GM04503 (cell line): Measurements from ENCODE around the gene CBR1.
"Not testable (repeated sequence)": the region's sequence is repeated elsewhere in the genome, so short reads cannot be mapped to it uniquely, and the experiment has no call there.

ENCODE experiments used
- DNase-seq: peaks from one replicate; pipeline ENCODE4 v3.0.0-alpha.2; 2012; ENCODE audit warnings: low read depth

CBR1 gene

GRCh38 chr21:36079671-36080070 is 9.8 kb downstream of the CBR1 start:
- DNase-seq, result no peak

DNA sequence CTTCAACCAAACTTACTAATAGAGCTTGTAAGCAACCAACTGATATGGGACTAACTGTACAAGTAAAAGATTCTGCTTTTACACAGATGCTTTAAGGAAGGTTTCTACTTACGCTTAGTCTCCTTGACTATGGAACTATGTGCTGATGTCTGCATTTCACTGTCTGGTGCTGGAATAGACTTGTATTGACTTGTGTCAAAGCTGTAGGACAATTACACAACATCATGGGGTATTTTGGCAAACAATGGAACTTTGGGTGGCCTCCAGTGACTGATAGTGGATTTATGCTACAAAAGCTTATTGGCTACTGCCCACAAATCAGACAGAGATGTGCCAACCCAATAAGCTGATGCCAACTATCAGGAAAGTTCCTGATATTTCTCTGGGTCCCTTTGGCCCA is 10.6 kb downstream of the CBR1 start:
- no peak for DNase-seq

GRCh38 chr21:36082237-36082664 is 12.4 kb downstream of the CBR1 start:
- DNase-seq, result no peak

DNA sequence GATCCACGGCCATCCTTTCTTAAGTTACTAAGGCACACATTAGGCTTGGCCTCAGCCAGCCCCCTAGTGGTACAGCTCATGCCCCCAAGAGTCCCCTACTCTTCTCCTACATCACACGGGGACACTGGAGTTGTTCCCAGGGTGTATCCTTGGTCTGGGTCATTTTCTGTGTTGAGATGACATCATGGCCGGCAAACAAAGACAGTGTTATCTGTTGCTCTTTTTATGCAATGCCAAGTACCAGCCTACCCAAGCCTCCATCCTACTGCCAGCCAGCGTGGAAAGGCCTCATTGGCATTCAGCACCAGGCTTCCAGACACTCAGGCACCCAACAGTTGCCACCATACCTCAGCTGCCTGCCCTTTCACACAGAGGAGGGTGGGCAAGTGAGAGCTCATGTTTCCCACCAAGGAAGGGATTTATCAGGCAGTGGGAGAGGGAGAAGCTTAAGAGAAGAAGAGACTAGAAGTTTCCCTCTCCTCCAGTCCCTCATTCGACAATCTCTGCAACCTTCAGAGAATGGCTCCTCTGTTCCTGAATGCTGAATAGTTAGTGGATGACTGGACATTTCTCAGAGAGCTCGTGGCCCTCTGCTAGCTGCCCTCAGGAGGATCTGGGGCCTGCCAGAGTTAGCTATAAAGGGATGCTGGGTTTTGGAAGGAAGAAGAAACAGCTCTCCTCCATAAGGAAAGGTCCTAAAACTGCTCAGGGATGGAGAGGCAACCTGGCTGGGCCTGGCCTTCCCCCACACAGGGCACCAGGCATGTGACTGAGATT is 17.7 kb downstream of the CBR1 start:
- no peak for DNase-seq

- DNase-seq, result no peak
Observed at GRCh38 chr21:36089946-36090345, 20.1 kb downstream of the CBR1 start.

GRCh38 chr21:36092681-36093080 is 22.9 kb downstream of the CBR1 start:
- no peak for DNase-seq

DNA sequence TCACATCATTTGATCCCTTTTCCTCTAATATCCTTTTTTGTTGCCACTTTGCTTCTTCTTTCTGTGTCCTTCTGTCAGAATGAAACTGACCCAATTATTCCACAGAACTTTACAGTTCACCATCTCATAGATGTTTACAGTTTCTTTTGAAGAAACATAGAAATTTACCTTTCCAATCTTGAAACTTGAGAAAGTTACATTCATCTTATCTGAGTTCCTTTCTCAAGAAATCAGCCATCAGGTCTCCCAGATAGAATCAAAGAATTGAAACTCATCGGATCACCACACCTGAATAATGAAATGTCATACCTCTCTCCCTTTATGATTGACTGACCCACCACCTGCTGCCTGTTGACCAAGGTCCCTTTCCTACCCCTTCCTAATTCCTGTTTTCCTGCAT is 23.7 kb downstream of the CBR1 start:
- no peak for DNase-seq

GRCh38 chr21:36096398-36097290 is 26.8 kb downstream of the CBR1 start:
- DNase-seq, result no peak

DNA sequence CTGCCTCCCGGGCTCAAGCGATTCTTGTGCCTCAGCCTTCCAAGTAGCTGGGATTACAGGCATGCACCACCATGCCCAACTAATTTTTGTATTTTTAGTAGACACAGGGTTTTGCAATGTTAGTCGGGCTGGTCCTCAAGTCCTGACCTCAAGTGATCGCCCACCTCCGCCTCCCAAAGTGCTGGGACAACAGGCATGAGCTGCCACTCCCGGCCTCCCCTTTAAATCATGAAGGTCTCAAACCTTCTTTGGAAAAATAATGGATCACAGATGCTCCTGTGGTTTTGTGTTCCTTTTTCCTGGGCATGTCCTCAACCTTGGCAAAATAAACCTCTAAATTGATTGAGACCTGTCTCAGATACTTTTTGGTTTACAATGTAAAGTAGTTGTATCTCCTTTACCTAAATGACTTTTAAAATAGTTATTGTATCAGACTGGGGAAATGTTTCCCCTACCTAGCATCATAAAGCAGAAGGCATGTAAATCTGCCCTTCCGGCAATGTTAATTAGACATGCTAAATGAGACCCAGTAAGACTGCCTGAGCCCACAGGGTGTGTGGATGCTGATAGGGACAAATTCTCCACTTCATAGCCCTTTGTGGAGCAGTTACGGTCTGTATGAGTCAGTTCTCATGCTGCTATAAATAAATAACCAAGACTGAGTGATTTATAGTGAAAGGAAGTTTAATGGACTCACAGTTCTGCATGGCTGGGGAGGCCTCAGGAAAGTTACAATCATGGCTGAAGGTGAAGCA is 27.8 kb downstream of the CBR1 start:
- no peak for DNase-seq

DNA sequence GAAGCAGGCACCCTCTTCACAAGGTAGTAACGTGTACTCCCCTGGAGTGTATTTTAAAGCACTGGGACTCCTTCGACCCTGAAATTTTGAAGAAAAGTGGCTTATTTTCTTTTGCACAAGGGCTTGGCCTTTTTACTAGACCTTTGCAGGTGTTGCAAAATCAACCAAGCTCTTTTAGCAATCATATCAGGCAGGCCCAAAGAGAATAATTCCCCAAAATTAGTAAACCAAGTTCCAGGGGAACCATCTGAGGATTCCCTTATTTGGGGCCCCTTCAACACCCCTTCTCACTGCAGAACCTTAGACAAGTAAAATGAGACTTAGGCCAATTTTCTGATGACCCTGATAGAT is 28.3 kb downstream of the CBR1 start:
- no peak for DNase-seq

DNA sequence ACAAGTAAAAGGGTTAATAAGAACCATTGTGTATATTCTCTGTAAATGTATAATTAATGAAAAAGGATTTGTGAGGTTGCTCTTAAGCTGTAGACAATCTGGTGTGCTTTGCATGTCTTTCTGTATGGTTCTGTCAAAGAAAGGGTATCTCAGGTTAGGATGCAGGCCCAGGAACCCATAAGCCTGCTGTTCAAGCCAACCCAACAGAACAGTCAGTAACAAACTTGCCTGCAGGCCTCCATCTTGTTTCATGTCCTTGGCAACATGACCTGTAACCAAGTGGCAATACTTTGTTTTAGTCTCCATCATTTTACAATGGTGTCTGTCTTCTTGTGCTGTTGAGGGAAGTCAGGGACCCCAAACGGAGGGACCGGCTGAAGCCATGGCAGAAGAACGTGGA is 29.2 kb downstream of the CBR1 start:
- no peak for DNase-seq

DNA sequence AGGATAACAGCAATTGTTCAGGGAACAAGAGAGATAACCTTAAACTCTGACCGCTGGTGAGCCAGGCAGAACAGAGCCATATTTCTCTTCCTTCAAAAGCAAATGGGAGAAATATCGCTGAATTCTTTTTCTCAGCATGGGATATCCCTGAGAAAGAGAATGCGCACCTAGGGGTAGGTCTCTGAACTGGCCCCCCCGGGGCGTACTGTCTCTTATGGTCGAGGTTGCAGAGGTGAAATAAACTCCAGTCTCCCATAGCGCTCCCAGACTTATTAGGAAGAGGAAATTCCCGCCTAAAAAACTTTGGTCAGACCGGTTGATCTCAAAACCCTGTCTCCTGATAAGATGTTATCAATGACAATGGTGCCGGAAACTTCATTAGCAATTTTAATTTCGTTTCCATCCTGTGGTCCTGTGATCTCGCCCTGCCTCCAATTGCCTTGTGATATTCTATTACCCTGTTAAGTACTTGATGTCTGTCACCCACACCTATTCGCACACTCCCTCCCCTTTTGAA is 29.9 kb downstream of the CBR1 start:
- DNase-seq, result not testable (repeated sequence)

GRCh38 chr21:36100971-36101641 is 31.3 kb downstream of the CBR1 start:
- no peak for DNase-seq

- no peak for DNase-seq
Observed at GRCh38 chr21:36103434-36103833, 33.6 kb downstream of the CBR1 start.

DNA sequence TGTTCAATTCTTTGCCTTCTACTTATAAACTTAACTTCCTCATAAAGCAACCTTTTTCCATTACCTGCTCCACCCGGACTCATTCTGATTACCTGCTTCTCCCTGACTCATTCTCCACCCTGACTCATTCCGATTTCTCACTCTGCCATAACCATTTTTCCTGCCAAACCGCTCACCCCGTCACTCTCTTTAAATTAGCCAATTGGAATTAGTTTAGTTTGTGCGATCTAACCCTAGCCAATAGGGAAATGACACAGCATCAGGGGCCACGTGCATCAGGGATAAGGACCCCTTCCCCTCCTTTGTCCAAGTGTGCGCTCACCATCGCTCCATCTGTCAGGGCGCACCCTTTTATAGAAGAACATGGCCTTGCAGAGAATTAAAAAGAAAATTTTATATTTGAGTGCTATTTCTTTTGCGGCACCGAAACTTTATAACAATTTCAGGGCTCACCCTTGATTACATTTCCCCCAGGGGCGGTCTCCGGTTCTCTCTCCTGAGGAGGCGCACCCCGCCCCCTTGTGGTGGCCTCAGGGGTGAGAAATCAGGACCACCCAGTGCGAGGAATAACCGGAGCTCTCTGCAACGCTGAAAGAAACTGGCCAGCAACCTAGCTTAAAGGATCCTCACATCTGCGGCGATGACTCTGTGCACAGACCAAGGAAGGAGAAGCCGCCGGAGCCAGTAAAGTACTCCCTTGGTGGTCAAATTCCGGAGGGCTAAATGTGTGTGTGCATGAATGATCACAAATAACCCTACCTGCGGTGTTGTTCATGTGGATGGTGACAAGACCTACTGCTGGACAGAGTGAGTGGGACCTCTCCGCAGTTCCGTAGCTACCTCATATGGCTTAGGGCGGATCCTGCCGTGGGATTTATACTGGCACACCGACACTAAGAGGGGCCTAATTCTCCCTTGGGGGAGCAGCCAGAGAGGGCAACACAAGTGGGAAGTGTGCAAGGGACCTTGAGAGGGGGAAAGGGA is 34.8 kb downstream of the CBR1 start:
- DNase-seq, result no peak

GRCh38 chr21:36105327-36105842 is 35.6 kb downstream of the CBR1 start:
- no peak for DNase-seq

DNA sequence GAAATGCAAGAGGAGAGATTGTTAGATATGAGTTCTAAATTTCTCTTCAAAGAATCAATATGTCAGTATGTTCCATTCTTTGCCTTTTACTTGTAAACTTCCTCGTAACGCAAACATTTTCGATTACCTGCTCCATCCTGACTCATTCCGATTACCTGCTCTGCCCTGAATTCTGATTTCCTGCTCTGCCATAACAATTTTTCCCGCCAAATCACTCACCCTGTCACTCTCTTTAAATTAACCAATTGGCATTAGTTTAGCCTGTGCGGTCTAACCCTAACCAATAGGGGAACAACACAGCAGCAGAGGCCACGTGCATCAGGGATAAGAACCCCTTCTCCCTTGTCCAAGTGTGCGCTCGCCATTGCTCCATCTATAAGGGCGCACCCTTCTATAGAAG is 40.0 kb downstream of the CBR1 start:
- no peak for DNase-seq

DNA sequence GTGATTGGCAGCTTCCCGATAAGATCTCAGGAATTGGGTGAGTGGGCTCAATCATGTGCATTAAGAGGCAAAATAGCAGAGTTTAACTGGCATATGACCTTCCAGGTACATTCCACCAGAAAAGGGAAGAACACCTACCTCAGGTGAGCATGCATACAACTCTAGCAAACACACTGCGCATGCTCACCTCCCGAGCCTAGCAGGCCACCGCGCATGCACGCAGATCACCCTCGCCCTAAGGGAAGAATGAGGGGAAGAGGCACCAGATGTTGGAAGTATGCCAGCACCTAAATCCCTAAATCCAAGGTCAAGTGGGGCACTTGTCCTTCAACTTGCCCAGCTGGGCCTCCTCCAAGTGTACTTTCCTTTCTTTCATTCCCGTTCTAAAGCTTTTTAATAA is 41.4 kb downstream of the CBR1 start:
- no peak for DNase-seq

- DNase-seq, result no peak
Observed at GRCh38 chr21:36113647-36114428, 44.0 kb downstream of the CBR1 start.
